Diencephalon (tissue), 1 donor: Measurements from ENCODE around the gene UPF1. TPM values are rescaled to one million over a fixed set of nuclear protein-coding genes. Genes with fewer than 3 reads are reported as not detected.

Experiments
- total RNA-seq: library from RNA; depleted of rRNA; stranded (reverse); fragments of >200 nt; gene quantifications from one replicate; pipeline ENCODE4 v1.2.3, GENCODE V29; 2014

The UPF1 gene
- total RNA-seq: 41.5 TPM

DNA sequence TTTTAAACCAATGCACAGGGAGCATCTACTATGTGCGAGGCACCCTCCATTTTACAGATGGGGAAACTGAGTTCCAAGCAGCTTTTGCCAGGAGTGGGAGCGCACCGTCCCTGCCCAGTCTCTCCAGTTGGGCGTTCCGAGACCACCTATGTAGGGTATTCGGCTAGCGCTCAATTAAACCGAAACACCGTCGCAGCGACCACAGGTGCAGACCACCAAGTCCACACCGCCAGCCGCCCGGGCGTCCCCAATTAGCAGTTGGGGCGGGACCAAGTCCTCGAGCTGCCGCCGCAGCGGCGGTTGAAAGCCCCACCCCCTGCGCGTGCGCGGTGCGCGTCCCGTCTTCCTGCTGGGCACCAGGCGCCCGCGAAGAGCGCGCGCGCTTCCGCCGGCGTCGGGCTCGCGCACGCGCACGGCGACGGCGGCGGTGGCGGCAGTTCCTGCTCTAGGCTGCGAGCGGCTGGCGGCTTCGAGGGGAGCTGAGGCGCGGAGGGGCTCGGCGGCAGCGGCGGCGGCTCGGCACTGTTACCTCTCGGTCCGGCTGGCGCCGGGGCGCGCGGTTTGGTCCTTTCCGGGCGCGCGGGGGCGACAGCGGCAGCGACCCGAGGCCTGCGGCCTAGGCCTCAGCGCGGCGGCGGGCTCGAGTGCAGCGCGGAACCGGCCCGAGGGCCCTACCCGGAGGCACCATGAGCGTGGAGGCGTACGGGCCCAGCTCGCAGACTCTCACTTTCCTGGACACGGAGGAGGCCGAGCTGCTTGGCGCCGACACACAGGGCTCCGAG is at the start of gene UPF1:
UPF1 (plus strand) TSS at position 436 of the 782 bp plus-strand sequence; CDS start at position 687, 251 bp downstream.

GRCh38 chr19:18790566-18791314 is 41.0 kb upstream of the UPF1 start, which contains the start of gene COMP:
Gene COMP (minus strand): TSS chr19:18791305. CDS start chr19:18791269, 36 bp downstream.

GRCh38 chr19:18895824-18896341 is 64.1 kb downstream of the UPF1 start, which contains the start of gene CERS1:
Gene CERS1 (minus strand): TSS chr19:18896158. CDS start chr19:18896072, 86 bp downstream.

Other genes with a start within 250 kb of the UPF1 start
- gene REX1BD, start 243.2 kb upstream of the UPF1 start, total RNA-seq: 20.8 TPM
- 3.0 TPM for gene CRLF1, start 225.2 kb upstream of the UPF1 start, total RNA-seq
- 90.2 TPM for gene TMEM59L, start 219.1 kb upstream of the UPF1 start, total RNA-seq
- gene KLHL26, start 194.9 kb upstream of the UPF1 start, total RNA-seq: 8.3 TPM
- 11.8 TPM for gene CRTC1, start 148.3 kb upstream of the UPF1 start, total RNA-seq
- not detected for gene COMP, start 40.7 kb upstream of the UPF1 start, total RNA-seq
- gene CERS1, start 64.2 kb downstream of the UPF1 start, total RNA-seq: 48.9 TPM
- gene COPE, start 87.4 kb downstream of the UPF1 start, total RNA-seq: 84.7 TPM
- gene DDX49, start 87.8 kb downstream of the UPF1 start, total RNA-seq: 47.3 TPM
- gene HOMER3, start 109.3 kb downstream of the UPF1 start, total RNA-seq: 16.8 TPM
- 97.3 TPM for gene SUGP2, start 201.6 kb downstream of the UPF1 start, total RNA-seq
- 36.2 TPM for gene ARMC6, start 201.6 kb downstream of the UPF1 start, total RNA-seq
- gene SLC25A42, start 232.0 kb downstream of the UPF1 start, total RNA-seq: 12.5 TPM